ENCODE measurements around the gene C7orf33. TPM values are rescaled to one million over a fixed set of nuclear protein-coding genes. Genes with fewer than 3 reads are reported as not detected.

C7orf33 gene
- total RNA-seq, 4 donors from 2014 or later = not detected

- intact Hi-C loops (cut with DNase I; ENCODE audit: low total_unique reads) = loop anchor here (5.0 kb wide), 1 partner anchor 381 kb away; no protein-coding TSS in a partner anchor
- DNase-seq (ENCODE audit: low spot score in 2 of 2) = peak; percentile 74 to 94
- WGBS, 2 donors = 42% methylated on average over 8 of the region's 8 CpGs
- TF ChIP-seq POLR2A (IDR thresholded peaks at IDR 0.05) (no peak), CTCF (IDR thresholded peaks at IDR 0.05) (peak in 1 of 3 donors; percentile 29)
- H3K4me3 ChIP-seq (ENCODE audit: low read depth, poor library complexity, severe bottlenecking) = no peak overlapping the region
These were observed 14.7 kb upstream of the C7orf33 start for GRCh38 chr7:148575640-148576411.

- no peak overlapping the region for H3K4me3 ChIP-seq (ENCODE audit: low read depth, poor library complexity, severe bottlenecking)
- intact Hi-C loops (cut with DNase I; ENCODE audit: low total_unique reads) = loop anchor here (5.0 kb wide), 1 partner anchor 378 kb away; no protein-coding TSS in a partner anchor
- 91 to 94% methylated on average over 4 of the region's 4 CpGs for WGBS, 2 donors
- DNase-seq (ENCODE audit: low spot score in 2 of 2) = no peak
- TF ChIP-seq POLR2A (IDR thresholded peaks at IDR 0.05) (no peak), CTCF (IDR thresholded peaks at IDR 0.05) (no peak)
These were observed 11.2 kb upstream of the C7orf33 start for GRCh38 chr7:148579366-148579765.

- WGBS, 2 donors = 88 to 92% methylated on average over 6 of the region's 6 CpGs
- intact Hi-C loops (cut with DNase I; ENCODE audit: low total_unique reads) = no loop called here
- H3K4me3 ChIP-seq (ENCODE audit: low read depth, poor library complexity, severe bottlenecking) = no peak overlapping the region
- no peak for TF ChIP-seq CTCF (IDR thresholded peaks at IDR 0.05)
- no peak for TF ChIP-seq POLR2A (IDR thresholded peaks at IDR 0.05)
- DNase-seq (ENCODE audit: low spot score in 2 of 2) = no peak
These were observed 10.1 kb upstream of the C7orf33 start for GRCh38 chr7:148580446-148580845.

- no peak overlapping the region for H3K4me3 ChIP-seq (ENCODE audit: low read depth, poor library complexity, severe bottlenecking)
- 81 to 84% methylated on average over 3 of the region's 3 CpGs for WGBS, 2 donors
- no peak for DNase-seq (ENCODE audit: low spot score in 2 of 2)
- TF ChIP-seq POLR2A (IDR thresholded peaks at IDR 0.05) (no peak), CTCF (IDR thresholded peaks at IDR 0.05) (no peak)
- intact Hi-C loops (cut with DNase I; ENCODE audit: low total_unique reads) = no loop called here
These were observed 8.9 kb upstream of the C7orf33 start for GRCh38 chr7:148581624-148582023.

GRCh38 chr7:148584154-148584827 lies 6.3 kb upstream of the C7orf33 start:
- 60 to 61% methylated on average over 5 of the region's 5 CpGs for WGBS, 2 donors
- intact Hi-C loops (cut with DNase I; ENCODE audit: low total_unique reads) = no loop called here
- no peak for TF ChIP-seq POLR2A (IDR thresholded peaks at IDR 0.05)
- no peak for TF ChIP-seq CTCF (IDR thresholded peaks at IDR 0.05)

More at GRCh38 chr7:148584154-148584827, 6.3 kb upstream of the C7orf33 start:
- no peak for DNase-seq (ENCODE audit: low spot score in 2 of 2)
- H3K4me3 ChIP-seq (ENCODE audit: low read depth, poor library complexity, severe bottlenecking) = no peak overlapping the region

All from lower leg skin (tissue), 4 donors.